HL-60 (cell line): ENCODE results near the gene AK9.

Source experiments
- DNase-seq, 2 experiments: peaks; one replicate each; pipeline ENCODE4 v3.0.0-alpha.2; 2010 to 2020; ENCODE audit warnings: low read depth in 1 of 2, low spot score in 1 of 2
- H3K27ac ChIP-seq: fragments of 250-450 bp; sonication (Bioruptor Pico); replicated peaks from 2 replicates; pipeline ENCODE4 v1.5.1; 2020; ENCODE audit warnings: mild to moderate bottlenecking, moderate library complexity
- H3K27me3 ChIP-seq: fragments of 250-450 bp; sonication (Bioruptor Pico); 2 replicates; pipeline ENCODE4 v1.5.1; 2021; ENCODE audit warnings: mild to moderate bottlenecking, moderate library complexity; ENCODE audit not compliant: insufficient read depth, poor library complexity, severe bottlenecking
- H3K4me3 ChIP-seq: replicated peaks from 2 replicates; pipeline ENCODE4 v1.5.1; 2011; ENCODE audit warnings: mild to moderate bottlenecking, control low read depth, low read length; ENCODE audit not compliant: insufficient read depth
- CTCF ChIP-seq: IDR thresholded peaks from one replicate; pipeline ENCODE4 v1.5.1; 2011; ENCODE audit warnings: low read length, control low read depth, inconsistent platforms; ENCODE audit not compliant: insufficient read depth
- GABPA ChIP-seq: IDR thresholded peaks from 2 replicates; pipeline ENCODE4 v1.6.1; 2012; ENCODE audit warnings: low read depth
- POLR2AphosphoS5 ChIP-seq: IDR thresholded peaks from 2 replicates; pipeline ENCODE4 v1.6.1; 2012; ENCODE audit warnings: low read depth
- REST ChIP-seq: IDR thresholded peaks from 2 replicates; pipeline ENCODE4 v1.6.1; 2012; ENCODE audit warnings: low read depth; ENCODE audit not compliant: insufficient replicate concordance
- SPI1 ChIP-seq: IDR thresholded peaks from 2 replicates; pipeline ENCODE4 v1.6.1; 2012; ENCODE audit warnings: low read depth, mild to moderate bottlenecking, borderline replicate concordance

Gene AK9

GRCh38 chr6:109628158-109629000, 62.6 kb downstream of the AK9 start:
- Histone ChIP-seq H3K27me3 (no peaks in the 10 kb centered on the region), H3K4me3 (no peak overlapping the region), H3K27ac (no peak overlapping the region)
- DNase-seq = no peak
- TF ChIP-seq POLR2AphosphoS5 (no peak), CTCF (no peak), SPI1 (no peak), GABPA (no peak), REST (no peak)

- Histone ChIP-seq H3K4me3 (no peak overlapping the region), H3K27me3 (no peaks in the 10 kb centered on the region), H3K27ac (no peak overlapping the region)
- TF ChIP-seq SPI1 (no peak), CTCF (no peak), POLR2AphosphoS5 (no peak), REST (no peak), GABPA (no peak)
- DNase-seq = no peak
Observed at GRCh38 chr6:109626311-109626710, 64.7 kb downstream of the AK9 start.

- Histone ChIP-seq H3K4me3 (no peak overlapping the region), H3K27ac (no peak overlapping the region), H3K27me3 (no peaks in the 10 kb centered on the region)
- no peak for TF ChIP-seq SPI1
- TF ChIP-seq REST = no peak
- TF ChIP-seq GABPA = no peak
- no peak for TF ChIP-seq POLR2AphosphoS5
- no peak for TF ChIP-seq CTCF
- no peak for DNase-seq
Observed at GRCh38 chr6:109625199-109625598, 65.8 kb downstream of the AK9 start.
